GM10847 (cell line): ENCODE measurements around the gene CAP2.

ENCODE experiments used
- POLR2A ChIP-seq: IDR thresholded peaks from 2 replicates; pipeline ENCODE4 v1.6.1; 2011; ENCODE audit not compliant: insufficient read length; ENCODE audit errors: extremely low read depth

CAP2 gene

GRCh38 chr6:17589406-17590096 lies 196.2 kb downstream of the CAP2 start:
- TF ChIP-seq POLR2A = no peak

GRCh38 chr6:17591287-17591686 lies 197.9 kb downstream of the CAP2 start:
- TF ChIP-seq POLR2A = no peak

DNA sequence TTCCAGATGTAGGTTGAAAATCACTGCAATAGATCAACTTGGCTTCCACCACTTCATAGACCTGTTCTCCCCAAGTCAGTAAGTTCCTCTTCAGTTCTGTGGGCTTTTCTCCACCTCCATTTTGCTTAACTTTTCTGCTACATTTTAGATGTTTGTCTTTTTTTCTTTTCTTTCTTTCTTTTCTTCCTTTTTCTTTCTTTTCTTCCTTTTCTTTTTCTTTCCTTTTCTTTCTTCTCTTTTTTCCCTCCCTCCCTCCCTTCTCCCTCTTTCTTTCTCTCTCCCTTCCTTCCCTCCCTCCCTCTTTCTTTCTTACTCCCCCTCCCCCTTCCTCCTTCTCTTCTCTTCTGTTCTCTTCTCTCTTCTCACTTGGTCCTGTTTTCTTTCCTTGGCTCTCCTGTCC lies 199.9 kb downstream of the CAP2 start:
- TF ChIP-seq POLR2A = no peak

DNA sequence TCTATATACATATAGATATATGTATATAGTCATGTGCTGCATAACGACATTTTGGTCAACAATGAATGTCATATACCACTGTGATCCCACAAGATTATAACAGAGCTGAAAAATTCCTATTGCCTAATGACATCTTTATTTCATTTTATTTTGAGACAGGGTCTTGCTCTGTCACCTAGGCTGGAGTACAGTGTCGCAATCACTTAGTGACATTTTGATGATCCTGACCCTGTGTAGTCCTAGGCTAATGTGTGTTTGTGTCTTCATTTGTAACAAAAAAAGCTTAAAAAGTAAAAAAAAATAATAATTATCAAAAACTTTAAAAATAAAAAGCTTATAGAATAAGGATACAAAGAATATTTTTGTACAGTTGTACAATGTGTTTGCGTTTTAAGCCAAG lies 202.7 kb downstream of the CAP2 start:
- TF ChIP-seq POLR2A = no peak

DNA sequence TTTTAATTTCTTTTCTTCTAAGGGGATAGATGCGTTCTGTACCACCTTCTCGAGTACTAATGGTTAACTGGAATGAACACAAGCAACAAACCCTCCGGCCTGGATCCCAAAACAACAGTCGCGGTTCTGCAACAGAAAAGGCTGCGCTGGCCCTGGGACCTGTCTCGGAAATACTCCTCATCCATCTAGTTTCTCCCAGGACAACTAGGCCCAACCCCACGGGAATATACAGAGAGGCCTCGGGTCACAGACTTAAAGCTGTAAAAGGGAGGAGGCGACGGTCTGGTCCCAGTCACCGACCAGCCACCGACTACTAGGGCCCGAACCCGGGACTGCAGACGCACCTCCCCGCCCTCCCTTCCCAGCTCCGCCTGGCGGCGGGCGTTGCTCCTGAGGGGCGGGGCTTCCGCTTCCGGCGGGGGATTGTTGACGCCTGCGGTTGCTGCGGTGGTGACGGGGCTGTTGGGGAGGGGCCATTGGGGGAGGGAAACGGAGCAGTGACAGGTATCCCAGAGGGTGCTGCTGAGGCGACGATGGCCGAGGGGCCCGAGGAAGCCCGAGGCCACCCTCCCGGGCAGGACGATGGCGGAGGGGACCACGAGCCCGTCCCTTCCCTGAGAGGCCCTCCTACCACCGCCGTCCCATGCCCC lies 206.6 kb downstream of the CAP2 start, which contains the start of gene FAM8A1:
FAM8A1 (plus strand) TSS at position 426 of the 650 bp plus-strand sequence; CDS start at position 534, 108 bp downstream.
- TF ChIP-seq POLR2A = peak; percentile 70

DNA sequence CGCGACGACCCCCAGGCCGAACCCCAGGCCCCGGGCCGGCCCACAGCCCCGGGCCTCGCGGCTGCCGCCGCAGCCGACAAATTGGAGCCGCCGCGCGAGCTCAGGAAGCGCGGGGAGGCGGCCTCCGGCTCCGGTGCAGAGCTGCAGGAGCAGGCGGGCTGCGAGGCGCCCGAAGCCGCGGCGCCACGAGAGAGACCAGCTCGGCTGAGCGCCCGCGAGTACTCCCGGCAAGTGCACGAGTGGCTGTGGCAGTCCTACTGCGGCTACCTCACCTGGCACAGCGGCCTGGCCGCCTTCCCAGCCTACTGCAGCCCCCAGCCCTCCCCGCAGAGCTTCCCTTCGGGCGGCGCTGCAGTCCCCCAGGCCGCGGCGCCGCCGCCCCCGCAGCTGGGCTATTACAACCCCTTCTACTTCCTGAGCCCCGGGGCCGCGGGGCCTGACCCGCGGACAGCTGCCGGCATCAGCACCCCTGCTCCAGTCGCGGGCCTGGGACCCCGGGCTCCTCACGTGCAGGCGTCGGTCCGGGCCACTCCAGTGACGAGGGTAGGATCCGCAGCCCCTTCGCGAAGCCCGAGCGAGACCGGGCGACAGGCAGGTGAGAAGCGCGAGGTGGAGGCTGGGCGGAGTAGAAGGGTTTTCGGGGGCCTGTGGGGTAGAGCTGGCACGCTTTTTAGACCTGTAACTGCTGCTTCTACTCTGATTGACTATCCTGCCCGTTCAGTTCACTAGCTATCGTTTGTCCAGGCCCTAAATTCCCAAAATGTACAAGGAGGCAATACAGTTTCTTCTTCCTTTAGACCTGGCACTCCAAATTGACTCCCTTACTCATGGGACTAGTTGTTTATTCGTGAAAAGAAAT lies 207.4 kb downstream of the CAP2 start:
- TF ChIP-seq POLR2A = no peak

DNA sequence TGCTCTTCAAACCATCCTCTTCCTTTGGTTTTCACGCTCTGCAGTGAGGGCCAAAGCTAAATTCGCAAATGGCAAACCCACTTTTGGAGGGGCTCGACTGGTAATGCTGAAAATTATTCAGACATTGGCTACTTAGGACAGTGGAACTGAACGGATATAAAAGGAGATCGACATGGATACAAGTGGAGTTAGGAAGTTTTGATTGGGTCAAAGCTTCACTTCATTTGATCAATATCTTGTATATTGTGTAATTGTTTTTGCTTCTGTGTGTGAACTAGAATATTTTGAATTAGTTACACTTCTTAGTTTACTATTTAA lies 207.9 kb downstream of the CAP2 start:
- TF ChIP-seq POLR2A = no peak

- no peak for TF ChIP-seq POLR2A
Measured at GRCh38 chr6:17602888-17603287, 209.5 kb downstream of the CAP2 start.

- TF ChIP-seq POLR2A = no peak
Measured at GRCh38 chr6:17606606-17607005, 213.2 kb downstream of the CAP2 start.
